Measurements from ENCODE around the gene SLC25A14. TPM values are rescaled to one million over a fixed set of nuclear protein-coding genes. Genes with fewer than 3 reads are reported as not detected.
A peak's percentile ranks its signal among the peaks of the same experiment; 100 is the strongest.

SLC25A14 gene
- total and polyA plus RNA-seq, 8 donors = 1.2 to 19.3 (median 9.3) TPM

GRCh38 chrX:130386408-130386808, 46.7 kb downstream of the SLC25A14 start:
- no peak overlapping the region for H3K4me3 ChIP-seq
- no peaks in the 10 kb centered on the region for H3K27me3 ChIP-seq
- 50 to 73% (median 65%) methylated on average over 5 of the region's 5 CpGs for WGBS, 5 donors
- H3K9me3 ChIP-seq = peaks cover 0 to 4% (median 0%) of the 10 kb centered on the region in 4 donors
- peak in 1 of 2 donors; percentile 2 for DNase-seq
- H3K4me1 ChIP-seq = no peaks in the 10 kb centered on the region
- intact Hi-C loops (cut with DNase I; ENCODE audit: low total_unique reads) = no loop called here
- TF ChIP-seq POLR2A (IDR thresholded peaks at IDR 0.05) (no peak), EP300 (IDR thresholded peaks at IDR 0.05) (no peak), POLR2AphosphoS5 (IDR thresholded peaks at IDR 0.05) (no peak)
- TF ChIP-seq, protein P1, sequence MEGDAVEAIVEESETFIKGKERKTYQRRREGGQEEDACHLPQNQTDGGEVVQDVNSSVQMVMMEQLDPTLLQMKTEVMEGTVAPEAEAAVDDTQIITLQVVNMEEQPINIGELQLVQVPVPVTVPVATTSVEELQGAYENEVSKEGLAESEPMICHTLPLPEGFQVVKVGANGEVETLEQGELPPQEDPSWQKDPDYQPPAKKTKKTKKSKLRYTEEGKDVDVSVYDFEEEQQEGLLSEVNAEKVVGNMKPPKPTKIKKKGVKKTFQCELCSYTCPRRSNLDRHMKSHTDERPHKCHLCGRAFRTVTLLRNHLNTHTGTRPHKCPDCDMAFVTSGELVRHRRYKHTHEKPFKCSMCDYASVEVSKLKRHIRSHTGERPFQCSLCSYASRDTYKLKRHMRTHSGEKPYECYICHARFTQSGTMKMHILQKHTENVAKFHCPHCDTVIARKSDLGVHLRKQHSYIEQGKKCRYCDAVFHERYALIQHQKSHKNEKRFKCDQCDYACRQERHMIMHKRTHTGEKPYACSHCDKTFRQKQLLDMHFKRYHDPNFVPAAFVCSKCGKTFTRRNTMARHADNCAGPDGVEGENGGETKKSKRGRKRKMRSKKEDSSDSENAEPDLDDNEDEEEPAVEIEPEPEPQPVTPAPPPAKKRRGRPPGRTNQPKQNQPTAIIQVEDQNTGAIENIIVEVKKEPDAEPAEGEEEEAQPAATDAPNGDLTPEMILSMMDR (IDR thresholded peaks at IDR 0.05) = no peak
- no peaks in the 10 kb centered on the region for H3K36me3 ChIP-seq
- H3K27ac ChIP-seq = no peak overlapping the region

DNA sequence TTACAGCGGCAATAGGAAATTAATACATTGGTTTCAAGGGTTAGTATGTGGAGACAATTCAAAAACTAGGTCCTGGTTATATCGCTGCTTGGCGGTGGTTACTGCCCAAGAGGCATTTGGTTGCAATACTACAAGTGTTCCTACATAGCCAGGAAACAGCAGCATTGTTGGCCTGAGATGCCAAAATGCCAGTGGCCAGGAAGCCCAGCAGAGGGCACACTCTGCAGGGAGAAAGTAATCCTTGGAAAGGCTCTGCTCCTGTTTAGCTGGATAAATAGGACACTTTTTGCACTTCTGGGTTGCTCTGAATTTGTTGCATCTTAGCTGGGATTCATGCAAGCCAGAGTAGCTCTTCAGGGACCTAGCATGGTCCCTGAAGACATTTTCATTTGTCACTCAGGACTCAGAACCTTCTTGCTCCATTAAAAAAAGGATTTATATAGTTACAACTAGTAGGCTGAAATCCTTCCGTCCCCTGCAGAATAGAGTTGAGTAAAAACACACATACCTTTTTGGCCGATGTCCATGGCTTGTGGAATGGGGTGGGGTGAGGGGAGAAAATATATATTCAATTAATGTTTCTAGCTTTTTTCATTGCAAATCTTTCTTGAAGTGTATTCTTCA, 53.8 kb downstream of the SLC25A14 start:
- Histone ChIP-seq H3K4me1 (no peaks in the 10 kb centered on the region), H3K36me3 (no peaks in the 10 kb centered on the region), H3K27ac (no peak overlapping the region), H3K9me3 (peaks cover 0 to 4% (median 0%) of the 10 kb centered on the region in 4 donors), H3K27me3 (peaks cover 0 to 5% (median 0%) of the 10 kb centered on the region in 3 donors), H3K4me3 (no peak overlapping the region)
- peak; percentile 56 to 67 for DNase-seq
- WGBS, 5 donors = 20 to 33% (median 30%) methylated on average over 5 of the region's 5 CpGs
- intact Hi-C loops (cut with DNase I; ENCODE audit: low total_unique reads) = no loop called here
- TF ChIP-seq POLR2A (IDR thresholded peaks at IDR 0.05) = no peak
- TF ChIP-seq, protein P1 (IDR thresholded peaks at IDR 0.05) = peak in 5 of 7 experiments; percentile 33 to 62 (median 41)

- Histone ChIP-seq H3K4me3 (no peak overlapping the region), H3K36me3 (no peaks in the 10 kb centered on the region), H3K4me1 (no peaks in the 10 kb centered on the region), H3K27ac (no peak overlapping the region), H3K9me3 (no peaks in the 10 kb centered on the region), H3K27me3 (peaks cover 0 to 5% (median 0%) of the 10 kb centered on the region in 3 donors)
- no peak for TF ChIP-seq POLR2A (IDR thresholded peaks at IDR 0.05)
- TF ChIP-seq, protein P1 (IDR thresholded peaks at IDR 0.05) = no peak
- no peak for TF ChIP-seq EP300 (IDR thresholded peaks at IDR 0.05)
- TF ChIP-seq POLR2AphosphoS5 (IDR thresholded peaks at IDR 0.05) = no peak
- intact Hi-C loops (cut with DNase I; ENCODE audit: low total_unique reads) = no loop called here
- 49 to 60% (median 53%) methylated on average over 7 of the region's 7 CpGs for WGBS, 5 donors
- DNase-seq = no peak
These were observed 55.6 kb downstream of the SLC25A14 start for GRCh38 chrX:130395341-130395740.

DNA sequence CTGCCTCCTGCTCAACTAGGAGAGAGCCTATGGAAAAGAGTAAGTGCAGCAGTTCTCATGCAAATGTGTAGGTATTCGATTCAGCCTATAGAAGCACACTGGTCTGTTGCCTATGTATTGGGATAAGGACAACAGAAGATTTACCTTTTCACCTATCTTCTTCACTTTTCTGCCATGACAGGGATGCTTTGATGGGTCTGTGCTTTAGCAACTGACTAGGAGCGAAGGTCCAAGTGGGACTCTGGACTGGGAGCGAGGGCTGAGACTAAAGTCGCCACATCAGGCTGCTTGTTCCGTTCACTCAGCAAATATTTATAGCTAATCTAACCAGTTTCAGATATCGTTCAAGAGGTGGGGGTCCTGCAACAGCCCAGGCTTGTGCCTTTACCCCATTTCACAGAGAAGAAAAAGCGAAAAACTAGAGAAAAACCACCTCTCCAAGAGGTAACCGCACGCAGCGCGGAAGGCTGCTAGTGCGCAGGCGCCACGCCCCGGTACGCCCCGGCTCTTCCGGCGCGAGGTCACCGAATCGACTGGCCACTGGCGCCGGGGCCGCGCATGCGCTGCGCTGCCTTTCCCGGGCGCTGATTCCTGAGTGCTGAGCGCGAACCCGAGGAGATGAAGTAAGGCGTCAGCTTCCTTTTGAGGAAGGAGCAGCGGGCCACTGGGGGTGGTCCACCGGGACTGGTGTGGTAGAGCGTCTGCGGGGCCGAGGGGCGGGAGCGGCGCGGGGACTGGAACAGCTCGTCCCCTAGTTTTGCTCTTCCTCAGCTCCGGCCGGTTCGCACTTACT, 61.9 kb downstream of the SLC25A14 start, which contains the start of gene RBMX2:
TSS of gene RBMX2 (plus strand) at position 573 of the 793 bp plus-strand sequence. CDS start at position 619, 46 bp downstream.
- Histone ChIP-seq H3K36me3 (peaks cover 0 to 21% (median 7%) of the 10 kb centered on the region in 4 donors), H3K4me3 (peak within 1 kb of the TSS; percentile 60 to 65 (median 64)), H3K9me3 (no peaks in the 10 kb centered on the region), H3K27ac (peak within 1 kb of the TSS; percentile 37 to 84 (median 76)), H3K27me3 (no peaks in the 10 kb centered on the region), H3K4me1 (peaks cover 0 to 15% (median 6%) of the 10 kb centered on the region in 4 donors)
- DNase-seq = peak; percentile 77 to 94
- 0 to 47% (median 5%) methylated on average over 29 to 47 of the region's 47 CpGs for WGBS, 5 donors
- TF ChIP-seq, protein P1 (IDR thresholded peaks at IDR 0.05) = no peak
- TF ChIP-seq POLR2AphosphoS5 (IDR thresholded peaks at IDR 0.05) = peak; percentile 59 to 87 (median 71)
- intact Hi-C loops (cut with DNase I; ENCODE audit: low total_unique reads) = no loop called here

Data from stomach (tissue), 9 donors.